Measurements from ENCODE around the gene KY. TPM values are rescaled to one million over a fixed set of nuclear protein-coding genes. Genes with fewer than 3 reads are reported as not detected.

Gene KY
- total RNA-seq, 4 donors from 2014 or later: 4.0 to 5.2 TPM; not detected in 2

- Histone ChIP-seq H3K9me3 (no peaks in the 10 kb centered on the region), H3K4me1 (no peaks in the 10 kb centered on the region), H3K4me3 (no peak overlapping the region), H3K27me3 (no peaks in the 10 kb centered on the region), H3K27ac (no peak overlapping the region), H3K36me3 (no peaks in the 10 kb centered on the region)
- TF ChIP-seq CTCF (IDR thresholded peaks at IDR 0.05) (no peak), POLR2A (IDR thresholded peaks at IDR 0.05) (no peak)
- intact Hi-C loops (cut with DNase I; ENCODE audit: low total_unique reads): no loop called here
- DNase-seq: no peak
Measured at GRCh38 chr3:134696155-134696554, 45.3 kb upstream of the KY start.

DNA sequence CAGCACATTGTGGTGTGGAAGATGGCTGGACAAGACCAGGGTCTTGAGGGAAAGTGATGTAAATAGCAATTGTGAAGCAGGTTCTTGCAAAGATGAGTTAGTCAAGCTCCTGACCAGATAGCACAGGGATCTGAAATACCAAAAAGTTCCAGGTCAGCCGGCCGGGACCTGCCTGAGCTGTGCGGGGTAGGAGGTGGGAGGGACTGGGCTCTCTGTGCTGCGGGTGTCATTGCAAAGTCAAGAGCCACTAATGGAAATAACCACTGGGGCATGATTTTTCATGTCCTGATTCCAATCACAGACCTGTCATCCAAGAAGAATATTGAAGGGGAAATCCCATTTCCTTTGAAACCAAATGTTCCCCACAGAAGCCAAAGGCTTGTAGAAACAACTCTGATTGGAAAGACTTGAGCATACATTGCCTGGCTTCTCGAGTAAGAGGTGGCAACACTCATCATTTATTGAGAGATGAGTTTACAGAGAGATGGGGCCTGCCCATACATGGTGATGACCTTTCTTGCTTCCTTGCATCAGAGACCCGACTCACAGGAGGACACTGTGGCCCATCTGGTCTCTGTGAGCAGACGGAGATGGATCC lies 44.2 kb upstream of the KY start:
- Histone ChIP-seq H3K4me3 (no peak overlapping the region), H3K9me3 (no peaks in the 10 kb centered on the region), H3K27ac (no peak overlapping the region), H3K27me3 (no peaks in the 10 kb centered on the region), H3K4me1 (no peaks in the 10 kb centered on the region), H3K36me3 (no peaks in the 10 kb centered on the region)
- no peak for DNase-seq
- no peak for TF ChIP-seq POLR2A (IDR thresholded peaks at IDR 0.05)
- TF ChIP-seq CTCF (IDR thresholded peaks at IDR 0.05): no peak
- intact Hi-C loops (cut with DNase I; ENCODE audit: low total_unique reads): no loop called here

- TF ChIP-seq POLR2A (IDR thresholded peaks at IDR 0.05): no peak
- no peak for TF ChIP-seq CTCF (IDR thresholded peaks at IDR 0.05)
- H3K36me3 ChIP-seq: no peaks in the 10 kb centered on the region
- DNase-seq: no peak
- H3K9me3 ChIP-seq: no peaks in the 10 kb centered on the region
- H3K4me3 ChIP-seq: no peak overlapping the region
- no peaks in the 10 kb centered on the region for H3K4me1 ChIP-seq
- intact Hi-C loops (cut with DNase I; ENCODE audit: low total_unique reads): no loop called here
- no peak overlapping the region for H3K27ac ChIP-seq
- H3K27me3 ChIP-seq: no peaks in the 10 kb centered on the region
Measured at GRCh38 chr3:134694466-134694865, 43.6 kb upstream of the KY start.

DNA sequence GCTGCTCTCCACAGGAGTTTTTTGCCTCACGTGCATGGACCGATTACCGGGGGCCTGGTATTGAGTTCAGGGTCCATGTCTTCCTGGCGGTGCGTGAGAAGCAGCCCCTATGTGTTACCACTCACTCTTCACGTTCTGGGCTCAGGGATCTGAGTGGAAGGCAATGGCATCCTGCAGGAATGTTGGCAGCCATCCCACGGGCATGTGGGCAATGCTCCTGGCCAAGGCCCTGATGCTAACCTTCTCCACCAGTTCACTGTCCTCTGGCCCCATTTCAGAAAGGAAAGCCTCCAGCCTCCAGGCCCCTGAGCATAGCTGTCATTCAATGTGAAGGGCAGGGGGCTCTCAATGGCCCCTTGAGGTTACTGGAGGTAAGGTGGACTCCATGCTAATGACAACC lies 43.0 kb upstream of the KY start:
- H3K4me1 ChIP-seq: no peaks in the 10 kb centered on the region
- no peaks in the 10 kb centered on the region for H3K9me3 ChIP-seq
- no peaks in the 10 kb centered on the region for H3K27me3 ChIP-seq
- no peaks in the 10 kb centered on the region for H3K36me3 ChIP-seq
- TF ChIP-seq POLR2A (IDR thresholded peaks at IDR 0.05) (no peak), CTCF (IDR thresholded peaks at IDR 0.05) (no peak)
- no peak for DNase-seq
- H3K4me3 ChIP-seq: no peak overlapping the region
- H3K27ac ChIP-seq: no peak overlapping the region
- intact Hi-C loops (cut with DNase I; ENCODE audit: low total_unique reads): no loop called here

DNA sequence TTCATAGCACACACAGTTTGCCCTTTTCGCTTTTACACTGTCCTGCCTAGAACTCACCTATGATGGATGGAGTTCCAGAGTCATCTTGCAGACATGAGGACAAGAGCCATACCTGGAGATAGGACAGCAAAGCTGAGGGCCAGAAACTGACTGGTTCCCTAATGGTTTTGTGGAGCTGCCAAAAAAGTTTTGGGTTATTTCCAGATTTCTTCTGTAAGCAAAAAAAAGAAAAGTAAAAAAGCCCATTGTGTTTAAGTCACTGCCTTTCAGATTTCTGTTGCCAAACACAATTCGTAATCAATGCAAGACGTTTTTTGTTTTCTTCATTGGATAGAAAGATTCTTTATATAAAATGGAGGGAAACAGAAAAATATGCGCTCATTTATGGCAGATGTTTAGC lies 42.4 kb upstream of the KY start:
- no peak for DNase-seq
- Histone ChIP-seq H3K4me1 (no peaks in the 10 kb centered on the region), H3K27me3 (no peaks in the 10 kb centered on the region), H3K4me3 (no peak overlapping the region), H3K36me3 (no peaks in the 10 kb centered on the region), H3K27ac (no peak overlapping the region), H3K9me3 (no peaks in the 10 kb centered on the region)
- no peak for TF ChIP-seq POLR2A (IDR thresholded peaks at IDR 0.05)
- no peak for TF ChIP-seq CTCF (IDR thresholded peaks at IDR 0.05)
- intact Hi-C loops (cut with DNase I; ENCODE audit: low total_unique reads): no loop called here
